ENCODE data around the gene ANKIB1. TPM values are rescaled to one million over a fixed set of nuclear protein-coding genes. Genes with fewer than 3 reads are reported as not detected.
A peak's percentile ranks its signal among the peaks of the same experiment; 100 is the strongest.

ANKIB1 gene
- total and polyA plus RNA-seq, 9 of the 15 experiments (the other 6 are each of a cell fraction or from before 2014, with no cell fraction given) = 5.9 to 25.2 (median 16.1) TPM

DNA sequence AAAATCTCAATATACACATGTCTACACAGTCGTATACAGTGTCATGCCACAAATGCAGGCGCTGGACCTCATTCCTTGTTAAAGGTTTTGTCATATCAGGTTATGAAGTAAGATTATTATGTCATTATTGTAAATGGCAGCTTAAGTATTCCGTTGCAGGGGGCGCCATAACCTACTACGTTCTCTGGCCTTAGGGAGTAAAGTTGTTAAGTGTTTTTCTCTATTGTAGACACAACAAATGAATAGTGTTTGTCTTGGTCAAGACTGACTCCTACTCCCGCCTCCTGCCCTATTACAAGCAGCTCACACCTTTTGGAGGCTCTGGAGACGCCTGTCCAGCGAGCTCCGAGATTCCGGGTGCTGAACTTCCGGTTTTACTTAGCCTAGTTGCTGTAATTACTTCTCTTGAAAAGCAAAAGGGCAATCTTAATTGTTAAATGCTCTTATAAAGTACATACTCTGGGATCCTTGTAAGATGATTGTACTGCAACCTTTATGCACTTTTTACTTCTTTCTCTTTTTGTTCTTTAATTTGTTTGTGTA, 202.5 kb downstream of the ANKIB1 start (continued):
- TF ChIP-seq ZNF224 (CRISPR knock-in tag; IDR thresholded peaks at IDR 0.05) (no peak), KDM1A (IDR thresholded peaks at IDR 0.05) (no peak), MYBL2 (IDR thresholded peaks at IDR 0.05; ENCODE audit: low read depth) (no peak), MYBL2 (CRISPR knock-in tag; IDR thresholded peaks at IDR 0.05; ENCODE audit: borderline replicate concordance) (no peak), TAF1 (IDR thresholded peaks at IDR 0.05; ENCODE audit: control insufficient read depth, extremely low read depth, insufficient read depth, low read length, severe bottlenecking) (peak; percentile 30), ATF7 (IDR thresholded peaks at IDR 0.05) (peak; percentile 89), KLF16 (IDR thresholded peaks at IDR 0.05) (0 out of 2 replicates have a peak, but pooled peaks have one; percentile 18)
- TF ChIP-seq, protein P1, sequence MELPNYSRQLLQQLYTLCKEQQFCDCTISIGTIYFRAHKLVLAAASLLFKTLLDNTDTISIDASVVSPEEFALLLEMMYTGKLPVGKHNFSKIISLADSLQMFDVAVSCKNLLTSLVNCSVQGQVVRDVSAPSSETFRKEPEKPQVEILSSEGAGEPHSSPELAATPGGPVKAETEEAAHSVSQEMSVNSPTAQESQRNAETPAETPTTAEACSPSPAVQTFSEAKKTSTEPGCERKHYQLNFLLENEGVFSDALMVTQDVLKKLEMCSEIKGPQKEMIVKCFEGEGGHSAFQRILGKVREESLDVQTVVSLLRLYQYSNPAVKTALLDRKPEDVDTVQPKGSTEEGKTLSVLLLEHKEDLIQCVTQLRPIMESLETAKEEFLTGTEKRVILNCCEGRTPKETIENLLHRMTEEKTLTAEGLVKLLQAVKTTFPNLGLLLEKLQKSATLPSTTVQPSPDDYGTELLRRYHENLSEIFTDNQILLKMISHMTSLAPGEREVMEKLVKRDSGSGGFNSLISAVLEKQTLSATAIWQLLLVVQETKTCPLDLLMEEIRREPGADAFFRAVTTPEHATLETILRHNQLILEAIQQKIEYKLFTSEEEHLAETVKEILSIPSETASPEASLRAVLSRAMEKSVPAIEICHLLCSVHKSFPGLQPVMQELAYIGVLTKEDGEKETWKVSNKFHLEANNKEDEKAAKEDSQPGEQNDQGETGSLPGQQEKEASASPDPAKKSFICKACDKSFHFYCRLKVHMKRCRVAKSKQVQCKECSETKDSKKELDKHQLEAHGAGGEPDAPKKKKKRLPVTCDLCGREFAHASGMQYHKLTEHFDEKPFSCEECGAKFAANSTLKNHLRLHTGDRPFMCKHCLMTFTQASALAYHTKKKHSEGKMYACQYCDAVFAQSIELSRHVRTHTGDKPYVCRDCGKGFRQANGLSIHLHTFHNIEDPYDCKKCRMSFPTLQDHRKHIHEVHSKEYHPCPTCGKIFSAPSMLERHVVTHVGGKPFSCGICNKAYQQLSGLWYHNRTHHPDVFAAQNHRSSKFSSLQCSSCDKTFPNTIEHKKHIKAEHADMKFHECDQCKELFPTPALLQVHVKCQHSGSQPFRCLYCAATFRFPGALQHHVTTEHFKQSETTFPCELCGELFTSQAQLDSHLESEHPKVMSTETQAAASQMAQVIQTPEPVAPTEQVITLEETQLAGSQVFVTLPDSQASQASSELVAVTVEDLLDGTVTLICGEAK (IDR thresholded peaks at IDR 0.05) = peak; percentile 79
- TF ChIP-seq, protein P1 (CRISPR knock-in tag; IDR thresholded peaks at IDR 0.05) = no peak
- TF ChIP-seq, protein P2, sequence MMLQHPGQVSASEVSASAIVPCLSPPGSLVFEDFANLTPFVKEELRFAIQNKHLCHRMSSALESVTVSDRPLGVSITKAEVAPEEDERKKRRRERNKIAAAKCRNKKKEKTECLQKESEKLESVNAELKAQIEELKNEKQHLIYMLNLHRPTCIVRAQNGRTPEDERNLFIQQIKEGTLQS (IDR thresholded peaks at IDR 0.05) = peak; percentile 53; the same call in 1 of the 2 replicates
- TF ChIP-seq, protein P2 (CRISPR knock-in tag; conservative IDR thresholded peaks at IDR 0.05) = no peak
- TF ChIP-seq, protein P3, sequence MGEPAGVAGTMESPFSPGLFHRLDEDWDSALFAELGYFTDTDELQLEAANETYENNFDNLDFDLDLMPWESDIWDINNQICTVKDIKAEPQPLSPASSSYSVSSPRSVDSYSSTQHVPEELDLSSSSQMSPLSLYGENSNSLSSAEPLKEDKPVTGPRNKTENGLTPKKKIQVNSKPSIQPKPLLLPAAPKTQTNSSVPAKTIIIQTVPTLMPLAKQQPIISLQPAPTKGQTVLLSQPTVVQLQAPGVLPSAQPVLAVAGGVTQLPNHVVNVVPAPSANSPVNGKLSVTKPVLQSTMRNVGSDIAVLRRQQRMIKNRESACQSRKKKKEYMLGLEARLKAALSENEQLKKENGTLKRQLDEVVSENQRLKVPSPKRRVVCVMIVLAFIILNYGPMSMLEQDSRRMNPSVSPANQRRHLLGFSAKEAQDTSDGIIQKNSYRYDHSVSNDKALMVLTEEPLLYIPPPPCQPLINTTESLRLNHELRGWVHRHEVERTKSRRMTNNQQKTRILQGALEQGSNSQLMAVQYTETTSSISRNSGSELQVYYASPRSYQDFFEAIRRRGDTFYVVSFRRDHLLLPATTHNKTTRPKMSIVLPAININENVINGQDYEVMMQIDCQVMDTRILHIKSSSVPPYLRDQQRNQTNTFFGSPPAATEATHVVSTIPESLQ (CRISPR knock-in tag; IDR thresholded peaks at IDR 0.05) = no peak
- TF ChIP-seq, protein P4, sequence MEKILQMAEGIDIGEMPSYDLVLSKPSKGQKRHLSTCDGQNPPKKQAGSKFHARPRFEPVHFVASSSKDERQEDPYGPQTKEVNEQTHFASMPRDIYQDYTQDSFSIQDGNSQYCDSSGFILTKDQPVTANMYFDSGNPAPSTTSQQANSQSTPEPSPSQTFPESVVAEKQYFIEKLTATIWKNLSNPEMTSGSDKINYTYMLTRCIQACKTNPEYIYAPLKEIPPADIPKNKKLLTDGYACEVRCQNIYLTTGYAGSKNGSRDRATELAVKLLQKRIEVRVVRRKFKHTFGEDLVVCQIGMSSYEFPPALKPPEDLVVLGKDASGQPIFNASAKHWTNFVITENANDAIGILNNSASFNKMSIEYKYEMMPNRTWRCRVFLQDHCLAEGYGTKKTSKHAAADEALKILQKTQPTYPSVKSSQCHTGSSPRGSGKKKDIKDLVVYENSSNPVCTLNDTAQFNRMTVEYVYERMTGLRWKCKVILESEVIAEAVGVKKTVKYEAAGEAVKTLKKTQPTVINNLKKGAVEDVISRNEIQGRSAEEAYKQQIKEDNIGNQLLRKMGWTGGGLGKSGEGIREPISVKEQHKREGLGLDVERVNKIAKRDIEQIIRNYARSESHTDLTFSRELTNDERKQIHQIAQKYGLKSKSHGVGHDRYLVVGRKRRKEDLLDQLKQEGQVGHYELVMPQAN (IDR thresholded peaks at IDR 0.05; ENCODE audit: borderline replicate concordance) = peak; percentile 64; the same call in 1 of the 2 replicates

Data from K562 (cell line).